GM23338 (cell line): Measurements from ENCODE around the gene HNRNPM.

Experiments used
- CREB1 ChIP-seq: fragments of 250-450 bp; sonication (Bioruptor Pico); IDR thresholded peaks from 2 replicates; pipeline ENCODE4 v1.5.0; 2020; ENCODE audit warnings: low read depth, mild to moderate bottlenecking, moderate library complexity
- ETS1 ChIP-seq: IDR thresholded peaks from 2 replicates; pipeline ENCODE4 v1.6.1; 2016; ENCODE audit warnings: antibody characterized with exemption
- EZH2 ChIP-seq: fragments of 200-600 bp; sonication (generic); IDR thresholded peaks from one replicate; pipeline ENCODE4 v1.8.0; 2017; ENCODE audit warnings: antibody characterized with exemption, mild to moderate bottlenecking, low read depth; ENCODE audit not compliant: unreplicated experiment
- EZH2phosphoT487 ChIP-seq: fragments of 200-600 bp; sonication (generic); IDR thresholded peaks from one replicate; pipeline ENCODE4 v1.8.1; 2018; ENCODE audit warnings: antibody characterized with exemption; ENCODE audit not compliant: unreplicated experiment
- JUNB ChIP-seq: IDR thresholded peaks from one replicate; pipeline ENCODE4 v1.6.1; 2016; ENCODE audit warnings: antibody characterized with exemption; ENCODE audit not compliant: unreplicated experiment
- NANOG ChIP-seq: IDR thresholded peaks from 2 replicates; pipeline ENCODE4 v1.6.1; 2016; ENCODE audit warnings: antibody characterized with exemption, borderline replicate concordance
- POLR2AphosphoS5 ChIP-seq: IDR thresholded peaks from 2 replicates; pipeline ENCODE4 v1.6.1; 2016; ENCODE audit warnings: antibody characterized with exemption, low read depth
- REST ChIP-seq: IDR thresholded peaks from one replicate; pipeline ENCODE4 v1.6.1; 2018; ENCODE audit warnings: antibody characterized with exemption; ENCODE audit not compliant: unreplicated experiment
- ZNF114 ChIP-seq: fragments of 250-450 bp; sonication (Bioruptor Pico); IDR thresholded peaks from 2 replicates; pipeline ENCODE4 v1.5.0; 2020; ENCODE audit warnings: mild to moderate bottlenecking, moderate library complexity
- ZNF331 ChIP-seq: fragments of 250-450 bp; sonication (Bioruptor Pico); IDR thresholded peaks from 2 replicates; pipeline ENCODE4 v1.5.0; 2020; ENCODE audit warnings: low read depth, mild to moderate bottlenecking, moderate library complexity
- TF ChIP-seq, protein P1 (sequence below), 2 experiments: fragments of 200-600 bp in 1 of 2; sonication (generic) in 1 of 2; conservative IDR thresholded peaks; 2 replicates each; pipeline versions ENCODE4 v1.5.1 to v1.6.1; 2016 to 2017; ENCODE audit warnings: antibody characterized with exemption in 2 of 2, low read depth in 2 of 2, mild to moderate bottlenecking in 2 of 2, moderate library complexity in 1 of 2

GRCh38 chr19:8446061-8446709, 1.4 kb downstream of the HNRNPM start:
- TF ChIP-seq EZH2 = no peak
- TF ChIP-seq, protein P1, sequence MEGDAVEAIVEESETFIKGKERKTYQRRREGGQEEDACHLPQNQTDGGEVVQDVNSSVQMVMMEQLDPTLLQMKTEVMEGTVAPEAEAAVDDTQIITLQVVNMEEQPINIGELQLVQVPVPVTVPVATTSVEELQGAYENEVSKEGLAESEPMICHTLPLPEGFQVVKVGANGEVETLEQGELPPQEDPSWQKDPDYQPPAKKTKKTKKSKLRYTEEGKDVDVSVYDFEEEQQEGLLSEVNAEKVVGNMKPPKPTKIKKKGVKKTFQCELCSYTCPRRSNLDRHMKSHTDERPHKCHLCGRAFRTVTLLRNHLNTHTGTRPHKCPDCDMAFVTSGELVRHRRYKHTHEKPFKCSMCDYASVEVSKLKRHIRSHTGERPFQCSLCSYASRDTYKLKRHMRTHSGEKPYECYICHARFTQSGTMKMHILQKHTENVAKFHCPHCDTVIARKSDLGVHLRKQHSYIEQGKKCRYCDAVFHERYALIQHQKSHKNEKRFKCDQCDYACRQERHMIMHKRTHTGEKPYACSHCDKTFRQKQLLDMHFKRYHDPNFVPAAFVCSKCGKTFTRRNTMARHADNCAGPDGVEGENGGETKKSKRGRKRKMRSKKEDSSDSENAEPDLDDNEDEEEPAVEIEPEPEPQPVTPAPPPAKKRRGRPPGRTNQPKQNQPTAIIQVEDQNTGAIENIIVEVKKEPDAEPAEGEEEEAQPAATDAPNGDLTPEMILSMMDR (conservative IDR thresholded peaks at IDR 0.05; ENCODE audit: low read depth in 2 of 2) = no peak
- no peak for TF ChIP-seq REST
- TF ChIP-seq POLR2AphosphoS5 = no peak
- no peak for TF ChIP-seq JUNB
- no peak for TF ChIP-seq NANOG
- TF ChIP-seq ETS1 = no peak
- TF ChIP-seq EZH2phosphoT487 = no peak
- TF ChIP-seq CREB1 (CRISPR knock-in tag) = no peak
- no peak for TF ChIP-seq ZNF114
- TF ChIP-seq ZNF331 (CRISPR knock-in tag) = no peak
